ENCODE data around the gene TRIP4. TPM values are rescaled to one million over a fixed set of nuclear protein-coding genes. Genes with fewer than 3 reads are reported as not detected.

TRIP4 gene
- total RNA-seq, 1 experiment from 2014 or later: 21.7 TPM

- Histone ChIP-seq H3K79me2 (ENCODE audit: insufficient read depth, low read length) (no peaks in the 10 kb centered on the region; the same call in 1 of the 2 replicates), H3K27me3 (ENCODE audit: insufficient read depth, low read length) (no peaks in the 10 kb centered on the region), H3K4me1 (ENCODE audit: insufficient read depth, low read length) (no peaks in the 10 kb centered on the region), H3K4ac (ENCODE audit: low read depth, low read length) (no peak overlapping the region), H4K8ac (replicated peaks; ENCODE audit: insufficient read length, low read depth, low read length) (no peak overlapping the region), H3K9me3 (ENCODE audit: control insufficient read depth, low read depth, low read length) (no peaks in the 10 kb centered on the region), H4K5ac (ENCODE audit: insufficient read length, low read depth, low read length) (no peak overlapping the region), H4K91ac (ENCODE audit: insufficient read length, low read depth, low read length) (no peak overlapping the region), H3T11ph (ENCODE audit: low read length) (no peak overlapping the region), H2BK12ac (ENCODE audit: insufficient read length, low read depth, low read length) (no peak overlapping the region), H2BK20ac (ENCODE audit: low read depth, low read length, poor library complexity, severe bottlenecking) (no peak overlapping the region), H2AFZ (ENCODE audit: low read length) (no peak overlapping the region), H2BK15ac (ENCODE audit: low read depth, low read length) (no peak overlapping the region), H2BK5ac (ENCODE audit: insufficient read length, low read length) (no peak overlapping the region), H3K9ac (ENCODE audit: extremely low read depth, insufficient read length, low read length) (no peak overlapping the region), H3K56ac (ENCODE audit: insufficient read length, low read depth, low read length) (no peak overlapping the region), H4K20me1 (ENCODE audit: control insufficient read depth, insufficient read depth, insufficient read length) (no peaks in the 10 kb centered on the region), H2AK5ac (ENCODE audit: insufficient read length, low read length) (no peak overlapping the region), H3K18ac (ENCODE audit: insufficient read length, low read depth, low read length) (no peak overlapping the region), H3K27ac (ENCODE audit: insufficient read length, low read depth, low read length) (no peak overlapping the region), H3K23me2 (ENCODE audit: insufficient read length, low read depth, low read length, poor library complexity, severe bottlenecking) (no peaks in the 10 kb centered on the region), H3K14ac (ENCODE audit: insufficient read depth, low read length) (no peak overlapping the region), H3K79me1 (ENCODE audit: insufficient read depth, low read depth, low read length, poor library complexity, severe bottlenecking) (peaks cover 4% of the 10 kb centered on the region), H2BK120ac (ENCODE audit: low read depth, low read length, poor library complexity, severe bottlenecking) (no peak overlapping the region), H3K23ac (ENCODE audit: insufficient read length, low read depth, low read length) (no peak overlapping the region), H3K4me2 (ENCODE audit: insufficient read depth, insufficient read length, low read length) (no peak overlapping the region)
- no CpG with 5 or more reads among the region's 1 CpG for WGBS (ENCODE audit: extremely low coverage, insufficient read length, low lambda C conversion rate)
- H3K27ac Mint-ChIP-seq: no peak overlapping the region; a peak in 1 of 7 replicates
- no peaks in the 10 kb centered on the region; a peak in 1 of 4 replicates for H3K4me1 Mint-ChIP-seq
- H3K27me3 Mint-ChIP-seq (ENCODE audit: low read depth): no peaks in the 10 kb centered on the region
- DNase-seq: no peak
- no peaks in the 10 kb centered on the region for H3K9me3 Mint-ChIP-seq
- no peak for TF ChIP-seq CTCF (conservative IDR thresholded peaks at IDR 0.05)
- H3K4me3 Mint-ChIP-seq: no peak overlapping the region
- peaks cover 6 to 22% (median 20%) of the 10 kb centered on the region in 3 experiments for H3K36me3 Mint-ChIP-seq (ENCODE audit: insufficient read depth in 1 of 3, low read depth in 3 of 3)
These were observed 39.2 kb upstream of the TRIP4 start for GRCh38 chr15:64348455-64348854.
